ENCODE results near the gene ZFYVE9. TPM values are rescaled to one million over a fixed set of nuclear protein-coding genes. Genes with fewer than 3 reads are reported as not detected.

Gene ZFYVE9
- total and polyA plus RNA-seq, 9 of the 15 experiments (the other 6 are each of a cell fraction or from before 2014, with no cell fraction given), result 0.52 to 14.4 (median 8.9) TPM

DNA sequence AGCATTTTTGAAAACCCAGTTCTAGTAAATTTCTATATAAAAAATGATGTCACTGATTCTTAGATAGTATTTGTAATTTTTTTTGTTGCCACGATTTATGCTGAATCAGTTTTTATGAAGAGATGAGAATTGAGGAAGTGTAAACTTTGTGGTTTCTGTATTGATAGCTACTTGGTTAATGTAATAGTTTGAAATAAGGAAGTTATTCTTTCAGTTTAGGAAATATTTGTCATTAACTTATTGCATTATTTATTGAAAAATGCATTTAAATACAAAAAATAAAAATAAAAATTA, 97.8 kb downstream of the ZFYVE9 start:
- peaks cover 0 to 23% of the 10 kb centered on the region in 2 experiments; a peak in 2 of 5 replicates for H3K4me1 ChIP-seq (replicated peaks in 1 of 2; ENCODE audit: control insufficient read depth in 2 of 2, insufficient read depth in 2 of 2, low read length in 2 of 2)
- CTCF ChIA-PET (ENCODE audit: low intra/inter-chr PET ratio), result no interaction called here
- 13% methylated on average over 1 of the region's 1 CpG for WGBS (ENCODE audit: insufficient coverage, low coverage, missing lambda C conversion rate)
- TF ChIP-seq L3MBTL2 (IDR thresholded peaks at IDR 0.05) (no peak), FOXJ2 (tag; IDR thresholded peaks at IDR 0.05) (0 out of 2 replicates have a peak, but pooled peaks have one; percentile 21), ZNF316 (IDR thresholded peaks at IDR 0.05) (peak; percentile 98), CEBPG (CRISPR knock-in tag; IDR thresholded peaks at IDR 0.05) (no peak), CEBPG (tag; conservative IDR thresholded peaks at IDR 0.05 in 1 of 2, IDR thresholded peaks at IDR 0.05 in 1 of 2) (0 out of 4 replicates have a peak, but pooled peaks of 1 of the 2 experiments have one; percentile 11), ZNF644 (tag; IDR thresholded peaks at IDR 0.05; ENCODE audit: low read depth) (no peak), BACH1 (tag; IDR thresholded peaks at IDR 0.05) (peak; percentile 78), ZEB2 (IDR thresholded peaks at IDR 0.05) (no peak), POLR2H (tag; IDR thresholded peaks at IDR 0.05; ENCODE audit: low read depth) (peak; percentile 19; the same call in 1 of the 2 replicates), GABPA (tag; conservative IDR thresholded peaks at IDR 0.05; ENCODE audit: low read depth) (0 out of 2 replicates have a peak, but pooled peaks have one; percentile 5), MAFG (tag; conservative IDR thresholded peaks at IDR 0.05) (peak; percentile 96), MAFK (IDR thresholded peaks at IDR 0.05; ENCODE audit: low read length) (peak; percentile 93), ATF6 (CRISPR knock-in tag; IDR thresholded peaks at IDR 0.05) (no peak), ATF7 (IDR thresholded peaks at IDR 0.05) (peak; percentile 60; the same call in 1 of the 2 replicates), SMARCC2 (IDR thresholded peaks at IDR 0.05; ENCODE audit: low read depth) (0 out of 2 replicates have a peak, but pooled peaks have one; percentile 60), JUND (IDR thresholded peaks at IDR 0.05; ENCODE audit: borderline replicate concordance, low read depth, low read length) (0 out of 2 replicates have a peak, but pooled peaks have one; percentile 7), JUND (tag; IDR thresholded peaks at IDR 0.05; ENCODE audit: borderline replicate concordance, low read depth, low read length) (no peak), SPI1 (IDR thresholded peaks at IDR 0.05; ENCODE audit: borderline replicate concordance, low read depth, low read length) (peak; percentile 90), FOXA3 (CRISPR knock-in tag; conservative IDR thresholded peaks at IDR 0.05 in 1 of 2, IDR thresholded peaks at IDR 0.05 in 1 of 2) (0 out of 4 replicates have a peak, but pooled peaks of 1 of the 2 experiments have one; percentile 14)
- TF ChIP-seq, protein P1, sequence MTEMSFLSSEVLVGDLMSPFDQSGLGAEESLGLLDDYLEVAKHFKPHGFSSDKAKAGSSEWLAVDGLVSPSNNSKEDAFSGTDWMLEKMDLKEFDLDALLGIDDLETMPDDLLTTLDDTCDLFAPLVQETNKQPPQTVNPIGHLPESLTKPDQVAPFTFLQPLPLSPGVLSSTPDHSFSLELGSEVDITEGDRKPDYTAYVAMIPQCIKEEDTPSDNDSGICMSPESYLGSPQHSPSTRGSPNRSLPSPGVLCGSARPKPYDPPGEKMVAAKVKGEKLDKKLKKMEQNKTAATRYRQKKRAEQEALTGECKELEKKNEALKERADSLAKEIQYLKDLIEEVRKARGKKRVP (CRISPR knock-in tag; IDR thresholded peaks at IDR 0.05), result 0 out of 2 replicates have a peak, but pooled peaks have one; percentile 35
- TF ChIP-seq, protein P2, sequence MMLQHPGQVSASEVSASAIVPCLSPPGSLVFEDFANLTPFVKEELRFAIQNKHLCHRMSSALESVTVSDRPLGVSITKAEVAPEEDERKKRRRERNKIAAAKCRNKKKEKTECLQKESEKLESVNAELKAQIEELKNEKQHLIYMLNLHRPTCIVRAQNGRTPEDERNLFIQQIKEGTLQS (IDR thresholded peaks at IDR 0.05), result peak; percentile 57
- TF ChIP-seq, protein P2 (CRISPR knock-in tag; conservative IDR thresholded peaks at IDR 0.05), result no peak

More for the DNA sequence above, 97.8 kb downstream of the ZFYVE9 start:
- Histone ChIP-seq H2AFZ (ENCODE audit: low read depth, low read length) (no peak overlapping the region), H3K79me2 (ENCODE audit: control insufficient read depth, insufficient read depth, low read length) (no peaks in the 10 kb centered on the region), H3K27me3 (ENCODE audit: control insufficient read depth in 2 of 2, insufficient read depth in 2 of 2, low read length in 2 of 2) (no peaks in the 10 kb centered on the region), H3K9me3 (replicated peaks; ENCODE audit: control insufficient read depth, insufficient read depth, low read depth, low read length) (no peaks in the 10 kb centered on the region), H3K9me1 (ENCODE audit: control insufficient read depth, insufficient read depth, low read length) (no peaks in the 10 kb centered on the region), H3K4me2 (ENCODE audit: insufficient read depth, low read length) (no peak overlapping the region), H4K20me1 (replicated peaks; ENCODE audit: control insufficient read depth, insufficient read depth, low read length) (no peaks in the 10 kb centered on the region), H3K27ac (ENCODE audit: extremely low read depth, low read depth, low read length) (no peak overlapping the region), H3K36me3 (ENCODE audit: control insufficient read depth, insufficient read depth, low read length) (no peaks in the 10 kb centered on the region), H3K4me3 (no peak overlapping the region), H3K9ac (ENCODE audit: insufficient read depth in 1 of 2, low read depth in 2 of 2, low read length in 2 of 2) (no peak overlapping the region)
- in situ Hi-C loops (cut with MboI), result no loop called here
- no TSS peak for BruUV-seq (replicated peaks)
- POLR2A ChIA-PET, result interaction anchor here (1.0 kb wide), 1 partner anchor 12 kb away, joined by 3 read pairs; no protein-coding TSS in a partner anchor
- intact Hi-C loops (cut with micrococcal nuclease), result no loop called here
- DNase-seq (ENCODE audit: extremely low read depth in 1 of 4, low spot score in 3 of 4), result no peak
- no peak for FAIRE-seq
- no peak for ATAC-seq

All from K562 (cell line).